ENCODE data around the gene GSTO2. TPM values are rescaled to one million over a fixed set of nuclear protein-coding genes. Genes with fewer than 3 reads are reported as not detected.
"Not testable (repeated sequence)": the region's sequence is repeated elsewhere in the genome, so short reads cannot be mapped to it uniquely, and the experiment has no call there.

The GSTO2 gene
- total RNA-seq, 2 donors from 2014 or later = 0.28 to 1.4 TPM

DNA sequence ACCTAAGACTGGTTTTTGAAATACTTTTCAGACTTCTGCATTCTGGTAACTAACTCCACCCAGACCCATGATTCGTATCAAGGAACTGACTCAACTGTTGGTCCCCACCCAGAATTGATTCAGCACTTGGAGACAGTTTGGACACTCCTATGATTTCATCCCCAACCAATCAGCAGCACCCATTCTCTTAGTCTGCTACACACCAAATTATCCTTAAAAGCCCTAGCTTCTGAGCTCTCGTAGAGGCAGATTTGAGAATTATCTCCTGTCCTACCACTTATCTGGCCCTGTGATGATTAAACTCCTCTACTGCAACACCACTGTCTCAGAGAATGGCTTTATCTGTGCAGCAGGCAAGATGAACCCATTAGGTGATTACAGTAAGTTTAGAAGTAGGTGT lies 22.0 kb upstream of the GSTO2 start:
- peak overlapping the region; percentile 44 for H3K4me3 Mint-ChIP-seq
- H3K27ac Mint-ChIP-seq = peak overlapping the region; percentile 55
- no peaks in the 10 kb centered on the region for H3K9me3 Mint-ChIP-seq
- peaks cover 3% of the 10 kb centered on the region for H3K4me1 Mint-ChIP-seq
- H3K36me3 Mint-ChIP-seq (ENCODE audit: low read depth) = no peaks in the 10 kb centered on the region
- H3K27me3 Mint-ChIP-seq = peaks cover 9% of the 10 kb centered on the region
- ATAC-seq (replicated peaks) = peak; percentile 95

DNA sequence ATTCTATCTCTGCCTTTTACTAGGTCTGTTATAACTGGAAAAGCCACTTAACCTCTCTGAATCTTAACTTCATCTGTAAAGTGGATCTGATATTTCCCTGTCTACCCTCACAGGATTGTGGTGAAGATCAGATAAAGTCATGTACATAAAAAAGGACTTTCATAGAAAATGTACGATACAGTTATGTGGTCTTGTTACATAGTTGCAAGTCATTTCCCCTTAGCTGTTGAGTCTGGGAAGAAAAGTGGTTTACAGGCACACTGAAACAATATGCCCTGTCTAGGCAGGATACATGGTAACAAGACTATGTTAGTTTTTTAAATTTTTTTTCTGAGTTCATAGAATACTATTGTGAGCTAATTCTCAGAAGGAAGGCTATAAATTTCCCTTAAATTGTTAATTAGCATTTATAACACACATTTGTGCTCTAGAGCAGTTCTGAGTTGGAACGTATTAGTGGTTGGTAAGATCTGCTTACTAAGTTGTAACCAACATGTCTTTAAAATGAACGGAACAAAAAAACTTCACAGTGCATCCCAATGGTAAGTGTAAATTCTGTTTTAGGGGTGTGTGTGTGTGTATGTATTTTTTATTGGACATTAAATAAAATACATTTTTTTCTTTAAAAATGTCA lies 21.4 kb upstream of the GSTO2 start:
- peak overlapping the region; percentile 55 for H3K27ac Mint-ChIP-seq
- ATAC-seq (replicated peaks) = peak; percentile 69
- peaks cover 9% of the 10 kb centered on the region for H3K27me3 Mint-ChIP-seq
- no peaks in the 10 kb centered on the region for H3K9me3 Mint-ChIP-seq
- peak overlapping the region; percentile 44 for H3K4me3 Mint-ChIP-seq
- peaks cover 3% of the 10 kb centered on the region for H3K4me1 Mint-ChIP-seq
- no peaks in the 10 kb centered on the region for H3K36me3 Mint-ChIP-seq (ENCODE audit: low read depth)

DNA sequence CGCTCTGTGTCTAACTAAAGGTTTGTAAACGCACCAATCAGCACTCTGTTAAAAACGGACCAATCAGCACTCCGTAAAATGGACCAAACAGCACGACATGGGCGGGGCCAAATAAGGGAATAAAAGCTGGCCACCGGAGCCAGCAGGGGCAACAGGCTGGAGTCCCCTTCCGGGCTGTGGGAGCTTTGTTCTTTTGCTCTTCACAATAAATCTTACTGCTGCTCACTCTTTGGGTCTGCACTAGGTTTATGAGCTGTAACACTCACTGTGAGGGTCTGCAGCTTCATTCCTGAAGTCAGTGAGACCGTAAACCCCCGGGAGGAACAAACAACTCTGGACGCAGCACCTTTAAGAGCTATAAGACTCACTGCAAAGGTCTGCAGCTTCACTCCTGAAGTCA lies 20.1 kb upstream of the GSTO2 start:
- H3K36me3 Mint-ChIP-seq (ENCODE audit: low read depth); ATAC-seq (replicated peaks); H3K4me3 Mint-ChIP-seq; H3K9me3 Mint-ChIP-seq; H3K27ac Mint-ChIP-seq; H3K27me3 Mint-ChIP-seq: not testable (repeated sequence)
- peaks cover 14% of the 10 kb centered on the region for H3K4me1 Mint-ChIP-seq

DNA sequence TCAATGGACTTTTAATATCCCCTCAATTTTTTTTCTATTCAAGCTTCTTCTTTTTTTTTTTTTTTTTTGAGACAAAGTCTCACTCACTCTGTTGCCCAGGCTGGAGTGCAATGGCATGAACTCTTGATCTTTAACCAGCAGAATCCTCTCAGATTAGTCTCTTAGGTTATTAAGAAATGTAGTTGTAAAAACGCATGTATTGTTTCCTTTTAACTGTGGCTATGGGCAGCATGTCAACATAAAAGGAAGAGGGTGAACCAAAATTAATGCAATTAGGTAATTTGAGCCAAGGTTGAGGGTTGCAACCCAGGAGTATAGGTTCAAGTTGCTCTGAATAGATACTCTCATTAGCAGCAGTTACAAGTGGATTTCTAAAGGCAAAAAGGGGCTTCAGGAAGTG lies 18.6 kb upstream of the GSTO2 start:
- H3K9me3 Mint-ChIP-seq = peaks cover 3% of the 10 kb centered on the region
- peaks cover 10% of the 10 kb centered on the region for H3K36me3 Mint-ChIP-seq (ENCODE audit: low read depth)
- no peak for ATAC-seq (replicated peaks)
- H3K4me1 Mint-ChIP-seq = peaks cover 19% of the 10 kb centered on the region
- H3K4me3 Mint-ChIP-seq = no peak overlapping the region
- no peak overlapping the region for H3K27ac Mint-ChIP-seq
- H3K27me3 Mint-ChIP-seq = peaks cover 4% of the 10 kb centered on the region

DNA sequence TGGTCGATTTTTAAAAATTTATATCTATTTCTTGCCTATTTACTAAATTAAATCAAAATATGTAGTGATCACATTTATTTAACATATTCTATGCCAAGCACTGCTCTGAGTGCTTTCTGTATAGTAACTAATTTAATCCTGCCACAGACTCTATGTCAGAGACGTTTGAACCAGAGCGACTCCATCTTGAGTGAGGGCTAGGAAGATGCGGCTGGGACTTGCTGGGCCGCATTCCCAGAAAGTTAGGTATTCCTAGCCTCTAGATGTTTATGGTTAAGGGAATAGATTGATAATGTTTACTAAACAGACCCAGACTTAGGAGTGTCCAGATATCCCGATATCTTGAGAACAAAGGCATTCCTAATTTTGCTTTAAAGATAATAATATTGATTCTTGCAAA lies 17.5 kb upstream of the GSTO2 start:
- Mint-ChIP-seq H3K36me3 (ENCODE audit: low read depth) (peaks cover 21% of the 10 kb centered on the region), H3K27me3 (peaks cover 4% of the 10 kb centered on the region), H3K27ac (no peak overlapping the region), H3K9me3 (peaks cover 3% of the 10 kb centered on the region), H3K4me1 (peaks cover 28% of the 10 kb centered on the region), H3K4me3 (no peak overlapping the region)
- no peak for ATAC-seq (replicated peaks)

DNA sequence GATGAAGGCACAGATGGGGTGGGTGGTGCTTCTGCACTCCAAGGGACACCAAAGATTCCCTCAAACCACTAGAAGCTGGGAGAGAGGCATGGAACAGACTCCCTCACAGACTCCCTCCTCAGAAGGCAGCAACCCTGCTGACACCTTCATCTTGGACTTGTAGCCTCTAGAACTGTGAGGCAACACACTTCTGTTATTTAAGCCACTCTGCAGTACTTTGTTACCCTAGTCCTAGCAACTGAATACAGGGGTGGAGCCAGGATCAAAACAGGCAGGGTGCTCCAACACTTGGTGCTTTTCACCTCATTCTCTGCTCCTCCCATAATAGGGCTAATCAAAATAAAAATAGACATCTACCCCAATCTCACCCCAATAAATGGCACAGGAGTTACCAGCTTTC lies 16.6 kb upstream of the GSTO2 start:
- peaks cover 3% of the 10 kb centered on the region for H3K9me3 Mint-ChIP-seq
- no peak for ATAC-seq (replicated peaks)
- H3K27ac Mint-ChIP-seq = no peak overlapping the region
- H3K27me3 Mint-ChIP-seq = peaks cover 4% of the 10 kb centered on the region
- peaks cover 30% of the 10 kb centered on the region for H3K36me3 Mint-ChIP-seq (ENCODE audit: low read depth)
- peaks cover 25% of the 10 kb centered on the region for H3K4me1 Mint-ChIP-seq
- no peak overlapping the region for H3K4me3 Mint-ChIP-seq

DNA sequence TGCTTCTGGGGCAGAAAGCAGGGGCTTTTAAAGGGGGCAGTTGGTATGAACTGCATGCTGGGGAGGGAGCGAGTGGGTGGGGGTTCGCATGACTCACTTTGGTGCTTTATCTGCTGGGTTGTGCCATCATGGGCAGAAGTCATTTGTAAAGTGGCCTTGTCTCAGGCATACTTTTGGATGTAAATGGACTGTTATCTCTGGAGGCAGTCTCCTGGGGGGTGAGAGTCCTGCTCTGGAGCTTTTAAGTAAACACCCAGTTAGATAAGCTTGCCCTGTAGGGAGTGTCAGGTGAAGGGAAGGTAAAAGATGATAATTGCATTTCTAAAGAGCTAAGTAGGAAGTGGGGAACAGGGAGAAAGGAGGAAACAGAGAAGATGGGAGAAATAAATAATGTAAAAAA lies 15.9 kb upstream of the GSTO2 start:
- Mint-ChIP-seq H3K9me3 (peaks cover 3% of the 10 kb centered on the region), H3K27ac (peak overlapping the region; percentile 100), H3K36me3 (ENCODE audit: low read depth) (peaks cover 37% of the 10 kb centered on the region), H3K4me1 (peaks cover 29% of the 10 kb centered on the region), H3K27me3 (peaks cover 4% of the 10 kb centered on the region), H3K4me3 (peak overlapping the region; percentile 100)
- ATAC-seq (replicated peaks) = no peak

DNA sequence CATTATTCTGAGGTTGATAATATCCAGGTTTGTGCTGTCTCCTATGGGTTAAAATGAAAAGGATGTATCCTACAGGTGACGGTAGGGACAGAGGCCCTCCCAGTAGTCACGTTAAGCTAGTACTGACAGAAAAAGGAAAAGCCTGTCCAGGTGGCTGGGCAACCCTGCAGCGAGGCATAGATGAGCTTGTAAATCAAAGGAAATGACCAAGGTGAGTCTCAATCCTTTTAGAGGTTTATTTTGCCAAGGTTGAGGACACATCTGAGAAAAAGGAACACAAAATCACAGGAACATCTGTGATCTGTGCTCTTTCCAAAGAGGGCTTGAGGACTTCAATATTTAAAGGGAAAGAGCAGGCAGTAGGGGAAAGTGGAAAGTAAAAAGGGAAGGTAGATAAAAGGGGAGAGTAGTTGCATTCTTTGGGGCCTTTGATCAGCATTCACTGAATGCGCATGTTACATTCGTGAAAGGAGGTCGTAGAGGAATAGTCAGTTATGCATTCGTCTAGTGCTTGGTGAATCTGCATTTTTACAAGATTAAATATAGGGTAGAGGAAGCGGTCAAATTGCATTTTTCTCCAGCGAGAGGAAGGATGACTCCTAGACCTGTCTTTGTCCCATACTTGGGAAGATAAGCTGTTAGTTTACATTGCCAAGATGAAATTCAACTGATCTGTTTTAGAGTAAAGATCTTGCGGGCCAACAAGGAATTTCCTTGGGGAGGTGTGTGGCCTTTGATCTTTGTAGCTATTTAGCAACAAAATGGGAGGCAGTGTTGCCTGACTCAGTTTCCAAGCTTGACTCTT lies 15.2 kb upstream of the GSTO2 start:
- peak overlapping the region; percentile 100 for H3K27ac Mint-ChIP-seq
- ATAC-seq (replicated peaks) = no peak
- peak overlapping the region; percentile 100 for H3K4me3 Mint-ChIP-seq
- H3K9me3 Mint-ChIP-seq = peaks cover 3% of the 10 kb centered on the region
- H3K27me3 Mint-ChIP-seq = peaks cover 4% of the 10 kb centered on the region
- peaks cover 33% of the 10 kb centered on the region for H3K4me1 Mint-ChIP-seq
- H3K36me3 Mint-ChIP-seq (ENCODE audit: low read depth) = peaks cover 44% of the 10 kb centered on the region

DNA sequence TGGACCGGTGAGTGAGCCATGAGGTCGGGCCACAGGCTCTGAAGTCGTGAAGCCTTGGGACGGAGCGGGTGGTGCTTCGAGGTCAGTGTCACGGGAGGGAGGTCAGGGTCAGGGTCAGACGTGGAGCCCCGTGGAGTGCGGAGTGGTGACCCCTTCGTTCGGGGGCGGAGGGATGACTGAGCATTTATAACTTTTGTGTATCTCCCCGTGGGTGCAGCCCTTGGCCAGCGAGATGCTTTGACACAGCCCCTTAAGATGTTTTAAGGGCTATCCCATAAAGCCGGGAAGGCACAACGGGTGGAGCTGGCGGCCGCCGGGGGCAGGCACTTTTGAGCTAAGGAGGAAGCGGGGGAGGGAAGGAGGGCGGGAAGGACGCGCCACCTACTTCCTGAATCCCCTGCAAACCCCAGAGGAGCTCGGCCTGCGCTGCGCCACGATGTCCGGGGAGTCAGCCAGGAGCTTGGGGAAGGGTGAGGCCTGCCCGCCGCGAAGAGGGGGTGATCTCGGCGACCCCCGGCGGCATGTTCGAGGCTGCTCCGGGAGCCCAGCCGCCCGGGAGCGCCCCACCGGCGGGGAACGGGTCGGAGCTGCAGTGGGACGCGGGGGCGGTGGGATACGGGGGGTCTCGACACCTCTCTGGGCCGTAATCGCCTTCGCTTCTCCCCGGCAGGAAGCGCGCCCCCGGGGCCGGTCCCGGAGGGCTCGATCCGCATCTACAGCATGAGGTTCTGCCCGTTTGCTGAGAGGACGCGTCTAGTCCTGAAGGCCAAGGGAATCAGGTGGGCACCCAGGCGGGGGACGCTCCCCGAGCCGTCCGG lies 14.3 kb upstream of the GSTO2 start, which contains the start of gene GSTO1:
GSTO1 (plus strand) TSS at position 400 of the 818 bp plus-strand sequence; CDS start at position 437, 37 bp downstream.
- H3K36me3 Mint-ChIP-seq (ENCODE audit: low read depth) = peaks cover 53% of the 10 kb centered on the region
- peaks cover 3% of the 10 kb centered on the region for H3K9me3 Mint-ChIP-seq
- peaks cover 4% of the 10 kb centered on the region for H3K27me3 Mint-ChIP-seq
- H3K4me3 Mint-ChIP-seq = peak within 1 kb of the TSS; percentile 100
- peaks cover 42% of the 10 kb centered on the region for H3K4me1 Mint-ChIP-seq
- peak within 1 kb of the TSS; percentile 100 for H3K27ac Mint-ChIP-seq
- ATAC-seq (replicated peaks) = peak; percentile 76

DNA sequence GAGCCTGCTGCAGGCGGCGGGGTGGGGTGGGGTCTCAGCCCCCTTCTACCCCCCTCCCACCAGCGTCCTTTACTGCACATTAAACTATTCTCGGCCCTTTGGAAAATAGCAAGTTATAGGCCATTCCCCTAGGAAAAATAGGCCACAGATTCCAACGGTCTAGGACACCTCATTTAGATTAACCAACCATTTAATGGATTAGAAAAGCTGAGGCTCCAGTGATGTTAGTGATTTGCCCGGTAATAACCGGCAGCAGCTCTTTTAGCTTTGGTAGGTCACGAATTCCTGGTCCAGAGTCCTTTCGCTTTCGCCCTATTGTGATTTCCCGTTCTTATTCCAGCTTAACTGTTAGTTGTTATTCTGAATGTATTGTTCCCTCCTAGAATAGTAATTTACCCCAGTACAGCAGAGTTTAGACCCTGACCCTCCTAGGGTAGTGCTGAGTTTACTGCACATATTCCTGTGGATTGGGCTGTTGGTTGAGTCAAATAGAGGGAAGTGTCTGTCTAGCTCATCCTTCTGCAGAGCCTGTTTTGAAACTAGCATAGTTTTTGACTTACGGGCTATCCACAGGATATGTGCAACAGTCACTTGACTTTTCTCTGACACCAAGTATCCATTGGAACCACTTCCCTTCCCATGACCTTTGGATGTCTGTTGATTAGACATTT lies 13.5 kb upstream of the GSTO2 start:
- Mint-ChIP-seq H3K4me3 (peak overlapping the region; percentile 100), H3K4me1 (peaks cover 48% of the 10 kb centered on the region), H3K9me3 (peaks cover 3% of the 10 kb centered on the region), H3K27me3 (no peaks in the 10 kb centered on the region), H3K27ac (peak overlapping the region; percentile 100), H3K36me3 (ENCODE audit: low read depth) (peaks cover 61% of the 10 kb centered on the region)
- ATAC-seq (replicated peaks) = peak; percentile 81

DNA sequence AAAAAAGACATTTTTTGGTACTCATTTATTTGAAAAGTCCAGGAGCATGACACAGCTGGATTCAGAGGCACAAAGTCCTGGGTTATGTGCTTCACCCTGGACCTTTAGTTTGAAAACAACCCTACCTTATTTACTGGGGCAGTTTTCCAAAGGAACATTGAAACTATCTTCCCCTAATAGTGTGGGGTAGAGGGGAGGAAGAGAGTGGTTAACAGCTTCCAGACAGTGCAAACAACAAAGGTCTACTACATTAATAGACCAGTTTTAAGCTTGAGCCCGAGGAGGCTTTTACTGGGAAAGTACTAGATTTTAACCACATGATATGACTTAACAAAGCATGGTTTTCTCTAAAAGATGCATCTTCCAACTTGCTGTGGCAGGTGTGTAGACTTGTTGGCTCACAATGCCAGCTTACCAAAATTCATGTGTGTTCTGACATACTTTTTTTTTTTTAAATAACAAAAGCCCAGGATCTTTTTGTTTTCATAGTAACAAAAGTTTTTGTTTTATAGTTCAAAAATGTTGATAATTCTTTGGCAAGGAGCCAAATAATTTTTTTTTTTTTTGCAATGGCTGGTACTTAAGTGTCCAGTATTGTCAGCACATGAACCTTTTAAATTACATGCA lies 12.5 kb upstream of the GSTO2 start:
- Mint-ChIP-seq H3K27me3 (no peaks in the 10 kb centered on the region), H3K4me1 (peaks cover 58% of the 10 kb centered on the region), H3K4me3 (peak overlapping the region; percentile 100), H3K36me3 (ENCODE audit: low read depth) (peaks cover 71% of the 10 kb centered on the region), H3K9me3 (peaks cover 3% of the 10 kb centered on the region), H3K27ac (peak overlapping the region; percentile 100)
- no peak for ATAC-seq (replicated peaks)

DNA sequence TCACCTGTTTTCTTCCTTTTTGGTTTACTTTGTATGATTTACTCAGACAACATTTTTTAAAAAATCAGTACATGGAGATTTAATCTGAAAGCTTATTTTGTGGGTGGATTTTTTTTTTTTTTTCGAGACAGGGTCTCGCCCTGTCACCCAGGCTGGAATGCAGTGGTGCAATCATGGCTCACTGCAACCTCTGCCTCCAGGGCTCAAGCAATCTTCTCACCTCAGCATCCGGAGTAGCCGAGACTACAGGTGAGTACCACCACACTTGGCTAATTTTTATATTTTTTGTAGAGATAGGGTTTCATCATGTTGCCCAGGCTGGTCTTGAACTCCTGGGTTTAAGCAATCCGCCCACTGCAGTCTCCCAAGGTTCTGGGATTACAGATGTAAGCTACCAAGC lies 11.7 kb upstream of the GSTO2 start:
- Mint-ChIP-seq H3K4me1 (peaks cover 60% of the 10 kb centered on the region), H3K27ac (peak overlapping the region; percentile 100), H3K36me3 (ENCODE audit: low read depth) (peaks cover 79% of the 10 kb centered on the region), H3K27me3 (no peaks in the 10 kb centered on the region), H3K4me3 (peak overlapping the region; percentile 100), H3K9me3 (peaks cover 3% of the 10 kb centered on the region)
- ATAC-seq (replicated peaks) = no peak

DNA sequence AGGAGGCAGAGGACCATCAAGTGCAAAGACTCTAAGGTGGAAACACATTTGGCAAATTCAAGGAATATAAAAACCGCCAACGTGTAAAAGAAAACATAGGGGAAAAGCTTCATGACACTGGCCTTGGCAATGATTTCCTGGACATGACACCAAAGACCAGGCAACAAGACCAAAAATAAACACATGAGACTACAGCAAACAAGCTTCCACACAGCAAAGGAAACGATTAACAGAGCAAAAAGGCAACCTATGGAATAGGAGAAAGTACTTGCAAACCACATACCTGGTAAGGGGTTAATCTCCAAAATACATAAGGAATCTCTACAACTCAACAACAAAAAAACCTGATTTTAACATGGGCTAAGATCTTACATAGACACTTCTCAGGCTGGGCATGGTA lies 10.8 kb upstream of the GSTO2 start:
- peak overlapping the region; percentile 15 for H3K27ac Mint-ChIP-seq
- H3K9me3 Mint-ChIP-seq = peaks cover under 1% of the 10 kb centered on the region
- peaks cover 56% of the 10 kb centered on the region for H3K4me1 Mint-ChIP-seq
- no peak for ATAC-seq (replicated peaks)
- H3K27me3 Mint-ChIP-seq = no peaks in the 10 kb centered on the region
- peaks cover 88% of the 10 kb centered on the region for H3K36me3 Mint-ChIP-seq (ENCODE audit: low read depth)
- H3K4me3 Mint-ChIP-seq = peak overlapping the region; percentile 100

DNA sequence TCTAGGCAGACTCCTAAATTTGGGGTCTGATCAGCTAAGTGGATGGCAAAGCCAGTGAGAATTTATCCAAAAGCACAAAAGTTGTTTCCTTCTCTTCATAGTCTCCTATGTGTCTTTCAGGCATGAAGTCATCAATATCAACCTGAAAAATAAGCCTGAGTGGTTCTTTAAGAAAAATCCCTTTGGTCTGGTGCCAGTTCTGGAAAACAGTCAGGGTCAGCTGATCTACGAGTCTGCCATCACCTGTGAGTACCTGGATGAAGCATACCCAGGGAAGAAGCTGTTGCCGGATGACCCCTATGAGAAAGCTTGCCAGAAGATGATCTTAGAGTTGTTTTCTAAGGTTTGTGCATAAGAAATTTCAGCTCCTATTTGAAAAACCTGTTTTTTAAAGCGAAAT lies 9.5 kb upstream of the GSTO2 start:
- H3K27me3 Mint-ChIP-seq = no peaks in the 10 kb centered on the region
- H3K9me3 Mint-ChIP-seq = no peaks in the 10 kb centered on the region
- H3K4me3 Mint-ChIP-seq = peak overlapping the region; percentile 78
- no peak for ATAC-seq (replicated peaks)
- H3K27ac Mint-ChIP-seq = peak overlapping the region; percentile 67
- H3K36me3 Mint-ChIP-seq (ENCODE audit: low read depth) = peaks cover 97% of the 10 kb centered on the region
- H3K4me1 Mint-ChIP-seq = peaks cover 52% of the 10 kb centered on the region

Measured in activated T-helper 17 cell treated with anti-CD3 and anti-CD28 coated beads, Interleukin-2, amount 50 U/mL, for 72 hours (primary cell).